ENCODE data around the gene COL6A2. TPM values are rescaled to one million over a fixed set of nuclear protein-coding genes. Genes with fewer than 3 reads are reported as not detected.

COL6A2 gene
- total and polyA plus RNA-seq, 2 of the 13 experiments (the other 11 are each of a cell fraction or from before 2014, with no cell fraction given) = 0.07 to 0.41 TPM

DNA sequence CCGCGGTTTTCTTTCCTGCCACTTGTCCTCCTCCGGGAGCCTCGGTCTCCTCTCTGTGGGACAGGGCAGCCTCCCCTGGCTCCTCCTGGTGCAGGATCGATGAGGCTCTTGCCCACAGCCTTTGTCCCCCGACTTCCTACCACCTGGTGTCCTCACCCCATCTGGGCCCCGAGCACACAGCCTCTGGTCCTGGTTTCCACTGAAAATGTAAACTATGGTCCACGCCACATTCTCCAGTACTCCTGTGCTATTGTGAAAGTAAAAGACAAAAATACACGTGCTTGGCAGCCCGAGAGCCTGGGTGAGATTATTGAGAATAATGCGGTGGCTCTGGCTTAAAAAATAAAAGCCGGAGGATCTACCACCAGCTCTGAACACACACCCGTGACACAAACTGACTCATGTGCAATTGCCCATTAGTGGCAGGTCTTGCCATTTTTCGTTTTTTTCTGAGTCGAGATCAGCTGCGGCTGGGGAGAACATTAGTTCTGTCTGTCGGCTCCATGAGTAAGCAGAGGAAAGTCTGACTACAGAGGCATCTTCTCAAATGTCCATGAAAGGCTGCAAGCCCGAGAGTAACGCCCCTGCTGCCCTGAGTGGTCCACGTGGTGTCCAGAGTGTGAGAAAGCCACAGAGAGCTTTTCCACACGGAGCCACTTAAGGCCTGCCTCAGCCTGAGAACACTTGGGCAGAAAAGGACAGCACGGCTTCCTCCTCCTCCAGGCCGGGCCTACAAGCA, 5.7 kb upstream of the COL6A2 start (continued):
- TF ChIP-seq, protein P1, sequence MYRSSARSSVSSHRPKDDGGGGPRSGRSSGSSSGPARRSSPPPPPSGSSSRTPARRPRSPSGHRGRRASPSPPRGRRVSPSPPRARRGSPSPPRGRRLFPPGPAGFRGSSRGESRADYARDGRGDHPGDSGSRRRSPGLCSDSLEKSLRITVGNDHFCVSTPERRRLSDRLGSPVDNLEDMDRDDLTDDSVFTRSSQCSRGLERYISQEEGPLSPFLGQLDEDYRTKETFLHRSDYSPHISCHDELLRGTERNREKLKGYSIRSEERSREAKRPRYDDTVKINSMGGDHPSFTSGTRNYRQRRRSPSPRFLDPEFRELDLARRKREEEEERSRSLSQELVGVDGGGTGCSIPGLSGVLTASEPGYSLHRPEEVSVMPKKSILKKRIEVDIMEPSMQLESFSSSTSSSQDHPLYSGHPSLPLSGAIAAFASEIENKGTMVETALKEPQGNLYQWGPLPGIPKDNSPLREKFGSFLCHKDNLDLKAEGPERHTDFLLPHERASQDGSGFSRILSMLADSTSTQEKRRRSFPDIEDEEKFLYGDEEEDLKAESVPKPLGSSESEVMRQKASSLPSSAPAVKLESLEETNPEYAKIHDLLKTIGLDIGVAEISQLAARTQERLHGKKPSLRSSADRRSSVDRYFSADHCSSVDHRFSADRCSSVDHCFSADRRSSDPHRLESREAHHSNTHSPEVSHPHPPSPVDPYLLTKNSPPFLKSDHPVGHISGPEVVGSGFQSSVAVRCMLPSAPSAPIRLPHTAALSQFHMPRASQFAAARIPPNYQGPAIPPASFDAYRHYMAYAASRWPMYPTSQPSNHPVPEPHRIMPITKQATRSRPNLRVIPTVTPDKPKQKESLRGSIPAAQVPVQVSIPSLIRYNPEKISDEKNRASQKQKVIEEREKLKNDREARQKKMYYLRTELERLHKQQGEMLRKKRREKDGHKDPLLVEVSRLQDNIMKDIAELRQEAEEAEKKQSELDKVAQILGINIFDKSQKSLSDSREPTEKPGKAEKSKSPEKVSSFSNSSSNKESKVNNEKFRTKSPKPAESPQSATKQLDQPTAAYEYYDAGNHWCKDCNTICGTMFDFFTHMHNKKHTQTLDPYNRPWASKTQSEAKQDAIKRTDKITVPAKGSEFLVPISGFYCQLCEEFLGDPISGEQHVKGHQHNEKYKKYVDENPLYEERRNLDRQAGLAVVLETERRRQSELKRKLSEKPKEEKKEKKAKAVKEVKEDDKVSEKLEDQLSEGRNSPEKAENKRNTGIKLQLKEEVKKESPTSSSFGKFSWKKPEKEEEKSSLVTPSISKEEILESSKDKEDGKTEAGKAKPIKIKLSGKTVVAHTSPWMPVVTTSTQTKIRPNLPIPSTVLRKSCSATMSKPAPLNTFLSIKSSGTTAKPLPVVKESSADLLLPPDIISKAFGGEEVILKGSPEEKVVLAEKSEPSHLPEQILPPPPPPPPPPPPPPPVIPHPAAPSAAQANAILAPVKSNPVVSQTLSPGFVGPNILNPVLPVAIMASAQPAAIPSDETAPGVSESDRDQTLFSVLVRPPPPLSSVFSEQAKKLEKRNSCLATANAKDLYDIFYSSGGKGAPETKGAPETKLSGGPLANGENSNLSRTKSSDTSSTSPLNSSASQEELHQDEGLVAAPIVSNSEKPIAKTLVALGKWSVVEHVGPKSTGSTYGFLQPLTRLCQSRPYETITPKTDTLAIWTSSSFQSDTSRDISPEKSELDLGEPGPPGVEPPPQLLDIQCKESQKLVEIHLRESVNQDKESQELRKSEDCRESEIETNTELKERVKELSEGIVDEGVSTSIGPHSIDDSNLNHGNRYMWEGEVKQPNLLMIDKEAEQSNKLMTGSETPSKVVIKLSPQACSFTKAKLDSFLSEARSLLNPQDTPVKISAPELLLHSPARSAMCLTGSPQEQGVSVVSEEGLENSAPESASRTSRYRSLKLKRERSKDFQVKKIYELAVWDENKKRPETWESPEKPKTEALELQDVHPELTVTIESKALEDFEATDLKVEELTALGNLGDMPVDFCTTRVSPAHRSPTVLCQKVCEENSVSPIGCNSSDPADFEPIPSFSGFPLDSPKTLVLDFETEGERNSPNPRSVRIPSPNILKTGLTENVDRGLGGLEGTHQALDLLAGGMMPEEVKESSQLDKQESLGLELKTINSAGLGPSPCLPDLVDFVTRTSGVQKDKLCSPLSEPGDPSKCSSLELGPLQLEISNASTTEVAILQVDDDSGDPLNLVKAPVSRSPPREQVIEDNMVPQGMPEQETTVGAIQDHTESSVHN (CRISPR knock-in tag; IDR thresholded peaks at IDR 0.05) = no peak
